H1 (cell line): Measurements from ENCODE around the gene ADCY5. TPM values are rescaled to one million over a fixed set of nuclear protein-coding genes. Genes with fewer than 3 reads are reported as not detected.

Experiments used
- CBX8 ChIP-seq: fragments of 300-800, 300-1000 bp; sonication (generic); IDR thresholded peaks from 2 replicates; pipeline ENCODE4 v1.7.1; 2016; ENCODE audit warnings: low read depth, low read length, borderline replicate concordance
- KDM4A ChIP-seq: IDR thresholded peaks from one replicate; pipeline ENCODE4 v1.7.1; 2012; ENCODE audit warnings: low read depth, mild to moderate bottlenecking, moderate library complexity, low read length, inconsistent platforms; ENCODE audit not compliant: severe bottlenecking
- USF2 ChIP-seq: IDR thresholded peaks from 2 replicates; pipeline ENCODE4 v1.6.1; 2011; ENCODE audit warnings: low read length, improper control_type of control experiment
- polyA plus RNA-seq, 7 experiments: library from polyadenylated mRNA; depleted of rRNA in 3 of 7; stranded (reverse) in 5 of 7; unstranded in 2 of 7; fragments of >200 nt in 5 of 7; fragments of 200-250 nt in 2 of 7; gene quantifications; 1 replicate in 5 of 7; 2 replicates in 1 of 7; 4 replicates in 1 of 7; pipeline versions ENCODE4 v1.2.1 to v1.2.3, GENCODE V29; 2011 to 2013; ENCODE audit warnings: missing spikeins in 2 of 7, mixed read lengths in 2 of 7
- total RNA-seq: library from RNA; stranded (reverse); fragmentation: NEBNext Ultra II Directional; extraction: Animal tissue kit (Norgen Biotek cat#: 25700); gene quantifications from 2 replicates; pipeline ENCODE4 v1.2.1, GENCODE V29; 2021

The ADCY5 gene
- total and polyA plus RNA-seq, 2 of the 8 experiments (the other 6 are each of a cell fraction or from before 2014, with no cell fraction given), result 18.9 to 40.8 TPM

- no peak for TF ChIP-seq USF2
- no peak for TF ChIP-seq KDM4A
- TF ChIP-seq CBX8, result no peak
Measured at GRCh38 chr3:123337226-123337625, 111.7 kb downstream of the ADCY5 start (continued).
